PC-3 (cell line): ENCODE measurements around the gene ABCG8.

Experiments used
- EZH2 ChIP-seq: fragments of 300-600 bp; sonication (generic); IDR thresholded peaks from one replicate; pipeline ENCODE4 v1.6.1; 2017; ENCODE audit warnings: antibody characterized with exemption, mild to moderate bottlenecking, low read length; ENCODE audit not compliant: unreplicated experiment
- EZH2phosphoT487 ChIP-seq: fragments of 300-600 bp; sonication (generic); IDR thresholded peaks from 2 replicates; pipeline ENCODE4 v1.6.1; 2018; ENCODE audit warnings: mild to moderate bottlenecking, antibody characterized with exemption, low read length, borderline replicate concordance

DNA sequence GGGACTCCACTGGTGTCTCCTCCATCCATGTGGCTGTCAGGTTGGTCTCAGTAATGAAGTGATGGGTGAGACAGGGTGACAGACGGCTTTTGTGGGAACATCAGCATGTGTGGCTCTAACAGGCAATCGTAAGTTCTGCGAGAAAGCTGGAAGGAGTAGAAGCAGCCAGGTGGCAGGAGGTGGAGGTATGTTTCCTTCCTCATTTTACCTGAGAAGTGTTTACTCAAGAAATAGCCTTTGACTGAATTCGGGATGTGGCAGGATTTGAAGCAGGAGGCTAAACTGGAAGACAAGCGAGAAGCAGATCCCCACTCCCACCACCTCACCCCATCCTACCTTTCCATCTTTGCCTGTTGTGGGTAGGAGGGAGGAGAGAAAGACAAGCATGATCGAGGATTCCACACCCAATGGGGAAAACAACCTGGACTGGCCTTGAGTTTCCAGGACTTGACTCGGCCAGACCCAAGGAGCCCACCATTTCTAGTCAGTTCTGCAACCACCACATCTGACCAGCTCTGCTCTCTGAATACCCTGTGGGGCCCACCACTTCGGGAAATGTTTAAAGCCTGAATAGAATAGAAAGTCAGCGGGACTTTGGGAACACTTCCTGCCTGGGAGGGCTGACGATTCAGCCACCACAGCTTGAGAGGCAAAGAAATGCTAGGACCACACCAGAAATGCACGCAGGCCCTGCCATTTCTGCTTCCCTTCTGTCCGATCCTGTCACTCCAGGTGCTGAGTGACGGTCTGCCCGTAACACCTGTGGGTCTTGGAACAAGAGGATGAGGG lies 1.2 kb downstream of the ABCG8 start:
- no peak for TF ChIP-seq EZH2
- no peak for TF ChIP-seq EZH2phosphoT487
